ENCODE measurements around the gene IRF2BPL.

IRF2BPL gene

DNA sequence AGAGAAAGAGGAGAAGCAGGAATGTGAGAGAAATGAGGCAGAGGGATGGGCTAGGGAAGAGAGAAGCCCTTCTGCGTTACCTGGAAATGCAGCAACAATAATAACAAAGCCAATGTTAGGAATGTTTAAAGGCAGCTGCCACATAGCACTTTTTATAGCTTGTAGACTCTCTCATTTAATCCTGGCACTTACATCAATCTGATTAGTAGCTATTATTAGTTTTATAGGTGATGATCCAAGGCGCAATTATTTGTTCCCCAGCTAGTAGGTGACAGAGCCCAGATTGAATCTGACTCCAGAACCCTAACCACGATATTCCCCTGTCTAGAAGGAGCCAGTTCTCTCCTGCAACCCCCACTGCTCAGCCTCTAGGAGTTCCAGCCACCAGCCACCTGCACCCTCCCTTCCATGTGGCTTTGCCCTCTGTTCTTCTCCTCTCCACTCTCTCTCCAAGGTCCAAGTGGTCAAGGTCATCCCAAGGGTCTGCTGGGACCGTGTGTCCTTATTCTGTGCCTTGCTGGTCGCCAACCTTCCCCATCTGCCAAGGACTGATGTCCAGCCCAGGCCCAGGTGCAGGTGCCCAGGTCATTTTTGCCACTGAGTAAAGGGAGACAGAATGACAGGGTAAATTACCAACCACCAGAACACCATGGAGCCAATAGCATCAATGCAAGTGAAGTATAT is 40.2 kb upstream of the IRF2BPL start:
- TF ChIP-seq, protein P1, sequence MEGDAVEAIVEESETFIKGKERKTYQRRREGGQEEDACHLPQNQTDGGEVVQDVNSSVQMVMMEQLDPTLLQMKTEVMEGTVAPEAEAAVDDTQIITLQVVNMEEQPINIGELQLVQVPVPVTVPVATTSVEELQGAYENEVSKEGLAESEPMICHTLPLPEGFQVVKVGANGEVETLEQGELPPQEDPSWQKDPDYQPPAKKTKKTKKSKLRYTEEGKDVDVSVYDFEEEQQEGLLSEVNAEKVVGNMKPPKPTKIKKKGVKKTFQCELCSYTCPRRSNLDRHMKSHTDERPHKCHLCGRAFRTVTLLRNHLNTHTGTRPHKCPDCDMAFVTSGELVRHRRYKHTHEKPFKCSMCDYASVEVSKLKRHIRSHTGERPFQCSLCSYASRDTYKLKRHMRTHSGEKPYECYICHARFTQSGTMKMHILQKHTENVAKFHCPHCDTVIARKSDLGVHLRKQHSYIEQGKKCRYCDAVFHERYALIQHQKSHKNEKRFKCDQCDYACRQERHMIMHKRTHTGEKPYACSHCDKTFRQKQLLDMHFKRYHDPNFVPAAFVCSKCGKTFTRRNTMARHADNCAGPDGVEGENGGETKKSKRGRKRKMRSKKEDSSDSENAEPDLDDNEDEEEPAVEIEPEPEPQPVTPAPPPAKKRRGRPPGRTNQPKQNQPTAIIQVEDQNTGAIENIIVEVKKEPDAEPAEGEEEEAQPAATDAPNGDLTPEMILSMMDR (IDR thresholded peaks at IDR 0.05; ENCODE audit: insufficient read depth, missing control alignments): no peak
- DNase-seq (ENCODE audit: insufficient read length, low spot score) (no peak), FAIRE-seq (no peak)

DNA sequence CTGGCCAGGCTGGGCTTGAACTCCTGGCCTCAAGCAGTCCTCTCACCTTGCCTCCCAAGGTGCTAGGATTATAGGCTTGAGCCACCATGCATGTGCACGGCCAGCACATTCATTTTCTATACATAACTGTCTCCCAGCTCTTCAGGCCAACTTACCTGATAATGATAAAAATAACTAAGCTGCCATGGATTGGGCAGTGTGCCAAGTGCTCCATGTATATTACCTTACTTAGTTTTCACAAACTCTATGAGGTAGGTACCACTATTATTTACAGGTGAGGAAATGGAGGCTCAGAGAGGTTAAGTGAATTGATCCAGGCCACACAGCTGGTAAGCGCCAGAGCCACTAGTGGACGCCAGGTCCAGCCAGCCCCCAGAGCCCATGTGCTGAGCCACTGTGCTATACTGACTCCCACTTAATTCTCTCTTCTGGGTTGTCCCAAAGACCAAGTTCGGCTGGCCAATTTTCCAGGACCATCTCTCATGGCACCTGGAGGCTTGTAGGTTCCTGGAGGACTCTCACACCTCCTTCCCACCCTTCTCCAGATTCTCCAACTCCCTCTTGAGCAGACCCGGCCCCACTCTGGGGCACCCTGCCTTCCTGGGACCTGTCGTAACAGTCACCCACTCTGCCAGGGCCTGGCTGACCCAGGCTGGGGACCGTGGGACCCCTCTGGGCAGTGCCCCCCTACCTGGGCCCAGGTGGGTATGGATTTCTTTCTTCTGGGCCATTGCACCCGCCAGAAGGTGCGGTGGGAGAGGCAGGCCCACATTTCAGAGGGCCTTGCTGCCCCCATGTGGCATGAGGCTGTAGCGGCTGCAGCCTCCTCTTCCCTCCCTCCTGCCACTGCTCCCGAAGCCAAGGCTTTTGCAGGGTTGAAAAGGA is 39.4 kb upstream of the IRF2BPL start:
- no peak for FAIRE-seq

DNA sequence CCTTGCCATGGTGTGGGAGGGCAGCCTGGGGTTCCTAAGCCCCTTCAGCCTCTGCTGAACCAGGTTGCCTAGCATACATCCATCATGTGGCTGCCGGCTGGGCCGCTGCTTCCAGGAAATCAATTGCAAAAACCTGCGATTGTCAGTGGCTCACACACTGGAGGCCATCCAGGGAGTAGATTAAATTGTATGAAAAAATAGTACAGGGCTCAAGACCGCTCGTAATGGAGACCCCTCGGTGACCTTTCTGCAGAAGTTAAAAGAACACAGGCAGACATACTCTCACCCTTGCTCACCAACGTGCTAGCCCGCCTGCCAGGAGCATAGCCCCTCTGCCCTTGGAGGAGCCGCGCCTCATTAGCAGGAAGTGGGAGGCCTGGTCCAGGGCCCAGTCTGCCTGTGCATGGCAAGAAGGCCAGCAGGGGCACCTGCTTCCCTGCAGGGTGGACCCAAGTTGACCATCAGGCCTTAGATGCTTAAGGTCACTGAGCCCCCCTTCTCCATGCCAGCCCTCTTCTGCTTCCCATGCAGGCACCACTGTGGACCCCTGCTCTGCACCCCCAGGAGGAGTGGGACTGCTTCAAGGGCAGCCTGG is 38.2 kb upstream of the IRF2BPL start:
- TF ChIP-seq, protein P1 (IDR thresholded peaks at IDR 0.05; ENCODE audit: insufficient read depth, missing control alignments): no peak
- no peak for DNase-seq (ENCODE audit: insufficient read length, low spot score)
- FAIRE-seq: no peak

More for the DNA sequence above, 39.4 kb upstream of the IRF2BPL start:
- TF ChIP-seq, protein P1 (IDR thresholded peaks at IDR 0.05; ENCODE audit: insufficient read depth, missing control alignments): peak; percentile 89
- DNase-seq (ENCODE audit: insufficient read length, low spot score): peak; percentile 79

DNA sequence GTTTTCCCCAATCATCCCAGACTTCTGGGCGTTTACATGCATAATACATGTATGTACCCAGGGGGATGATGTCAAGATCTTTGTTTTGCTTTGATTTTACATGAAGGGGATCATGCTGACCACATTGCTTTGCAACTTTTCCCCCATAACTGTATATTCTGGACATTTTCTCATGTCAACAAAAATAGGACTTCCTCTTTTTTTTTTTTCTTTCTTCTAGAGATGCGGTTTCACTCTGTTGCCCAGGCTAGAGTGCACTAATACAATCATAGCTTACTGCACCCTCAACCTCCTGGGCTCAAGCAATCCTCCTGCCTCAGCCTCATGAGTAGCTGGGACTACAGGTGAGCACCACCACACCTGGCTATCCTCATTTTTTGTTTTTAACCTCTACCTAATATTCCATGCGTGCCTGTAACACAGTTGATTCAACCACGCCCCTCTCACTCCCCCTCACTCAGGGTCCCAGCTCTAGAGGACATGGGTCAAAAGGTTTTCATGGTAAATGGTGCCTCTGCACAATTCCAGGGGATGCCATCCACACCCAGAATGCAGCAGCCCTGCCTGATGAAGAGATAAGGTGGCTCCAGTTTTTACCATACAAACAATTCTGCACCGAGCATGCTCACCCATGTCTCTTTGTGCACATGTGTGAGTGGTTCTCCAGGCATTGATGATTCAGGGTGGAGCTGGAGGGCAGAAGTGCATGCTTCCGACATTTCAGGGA is 37.5 kb upstream of the IRF2BPL start:
- TF ChIP-seq, protein P1 (IDR thresholded peaks at IDR 0.05; ENCODE audit: insufficient read depth, missing control alignments): no peak
- FAIRE-seq: no peak
- DNase-seq (ENCODE audit: insufficient read length, low spot score): no peak

DNA sequence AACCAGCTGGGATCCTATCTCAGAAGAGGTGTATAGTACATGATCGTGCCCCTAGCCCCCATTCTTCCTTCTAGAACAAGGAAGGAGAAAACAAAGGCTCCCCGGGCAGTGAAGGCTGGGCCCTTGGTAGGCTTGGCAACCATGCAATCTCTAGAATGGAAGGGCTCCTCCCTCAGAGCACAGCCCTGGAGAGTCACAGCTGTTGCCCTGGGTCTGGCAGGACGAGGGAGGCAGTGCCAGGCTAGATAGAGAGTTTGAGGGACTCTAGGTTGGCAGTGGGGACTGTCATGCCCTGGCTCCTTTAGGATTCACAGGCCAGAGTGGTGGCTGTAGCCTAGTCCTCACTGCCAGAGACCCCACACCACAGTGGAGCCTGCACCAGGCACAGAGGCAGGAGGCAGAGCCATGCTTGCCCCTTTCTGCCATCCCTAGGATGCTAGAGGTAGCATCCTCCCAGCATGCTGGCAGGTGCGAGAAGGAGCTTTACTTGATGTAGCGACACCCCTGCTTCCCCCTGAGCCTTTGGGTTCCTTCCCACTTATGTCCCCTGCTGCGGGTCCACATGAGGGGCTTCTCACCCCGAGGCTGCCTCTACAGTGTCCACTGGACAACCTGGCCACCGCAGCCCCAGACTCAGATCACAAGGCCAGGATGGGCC is 36.1 kb upstream of the IRF2BPL start:
- FAIRE-seq (no peak), DNase-seq (ENCODE audit: insufficient read length, low spot score) (no peak)
- TF ChIP-seq, protein P1 (IDR thresholded peaks at IDR 0.05; ENCODE audit: insufficient read depth, missing control alignments): no peak

DNA sequence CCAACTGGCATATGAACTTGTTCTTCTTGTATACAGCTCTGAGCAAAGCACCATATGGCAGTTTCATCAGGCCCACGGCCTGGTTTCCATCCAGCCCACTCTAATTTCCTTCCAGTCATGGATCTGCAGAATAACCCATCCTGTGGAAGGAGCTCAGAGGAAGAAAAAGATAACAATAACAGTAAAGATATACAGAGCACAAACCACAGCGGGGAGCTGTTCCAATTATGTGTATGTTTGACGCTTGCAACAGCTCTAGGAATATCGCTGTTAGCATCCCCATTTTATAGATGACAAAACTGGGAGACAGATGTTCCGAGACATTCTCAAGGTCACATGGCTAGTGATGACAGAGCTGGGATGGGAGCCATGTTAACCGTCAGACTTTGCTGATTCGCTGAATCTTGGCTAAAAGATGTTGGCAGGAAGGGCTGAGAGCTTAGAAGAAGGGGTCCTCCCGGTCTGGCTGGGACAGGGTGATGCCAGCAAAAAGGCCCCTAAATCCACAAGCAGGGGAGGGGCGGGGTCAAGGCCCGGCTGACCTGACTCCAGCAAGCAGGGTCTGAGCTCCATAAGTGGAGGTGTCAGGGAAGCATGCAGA is 35.2 kb upstream of the IRF2BPL start:
- TF ChIP-seq, protein P1 (IDR thresholded peaks at IDR 0.05; ENCODE audit: insufficient read depth, missing control alignments): no peak
- no peak for DNase-seq (ENCODE audit: insufficient read length, low spot score)
- no peak for FAIRE-seq

Data from D721Med (cell line).